GM12874 (cell line): ENCODE results near the gene BMPR1B.

Experiments
- CTCF ChIP-seq: IDR thresholded peaks from 2 replicates; pipeline ENCODE4 v1.5.1; 2011; ENCODE audit warnings: low read depth, mild to moderate bottlenecking, control low read depth, low read length, moderate library complexity; ENCODE audit not compliant: insufficient read depth

Gene BMPR1B

DNA sequence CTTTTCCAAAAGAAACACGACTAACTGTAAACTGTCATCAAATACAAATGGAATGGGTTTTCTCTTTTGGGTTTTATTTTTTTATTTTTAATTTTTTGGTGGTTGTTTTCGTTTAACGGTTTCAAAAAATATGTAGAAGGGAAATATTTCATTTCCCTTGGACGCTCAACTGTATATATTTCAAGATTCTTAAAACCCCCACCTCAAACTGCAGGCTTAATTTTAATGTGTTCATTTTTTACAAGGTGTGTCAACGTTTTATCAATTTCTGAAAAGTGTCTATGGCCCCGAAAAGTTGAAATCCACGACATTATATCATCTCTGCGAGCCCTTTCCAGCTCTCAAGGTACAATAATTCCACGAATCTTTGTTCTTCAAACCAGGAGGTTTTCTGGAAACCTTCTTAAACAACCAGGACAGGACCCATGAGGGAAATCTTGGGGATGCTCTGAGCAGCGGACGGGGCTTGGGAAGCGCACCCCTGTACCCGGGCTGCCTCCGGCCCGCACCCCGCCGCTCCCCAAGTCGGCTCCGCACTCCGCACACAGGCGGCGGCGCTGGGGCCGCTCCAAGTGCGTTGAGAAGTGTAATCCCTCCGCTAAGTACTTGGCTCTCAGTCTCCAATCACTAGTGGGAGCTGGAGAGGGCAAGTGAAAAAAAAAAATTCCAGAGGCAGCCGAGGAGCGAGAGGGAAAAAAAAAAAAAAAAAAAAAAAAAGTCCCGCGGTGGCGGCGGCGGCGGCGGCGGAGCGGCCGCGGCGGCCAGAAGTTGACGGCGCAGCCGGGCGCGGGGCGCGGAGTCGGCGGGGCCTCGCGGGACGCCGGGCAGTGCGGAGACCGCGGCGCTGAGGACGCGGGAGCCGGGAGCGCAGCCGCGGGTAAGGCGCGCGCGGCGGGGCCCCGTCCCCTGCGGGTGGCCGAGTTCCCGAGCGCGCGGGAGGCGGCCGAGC lies at the start of gene BMPR1B:
Gene BMPR1B, plus strand, starts transcription at position 764 of the 949 bp plus-strand sequence. CDS start 346,470 bp downstream, outside the sequence.
- TF ChIP-seq CTCF = no peak

DNA sequence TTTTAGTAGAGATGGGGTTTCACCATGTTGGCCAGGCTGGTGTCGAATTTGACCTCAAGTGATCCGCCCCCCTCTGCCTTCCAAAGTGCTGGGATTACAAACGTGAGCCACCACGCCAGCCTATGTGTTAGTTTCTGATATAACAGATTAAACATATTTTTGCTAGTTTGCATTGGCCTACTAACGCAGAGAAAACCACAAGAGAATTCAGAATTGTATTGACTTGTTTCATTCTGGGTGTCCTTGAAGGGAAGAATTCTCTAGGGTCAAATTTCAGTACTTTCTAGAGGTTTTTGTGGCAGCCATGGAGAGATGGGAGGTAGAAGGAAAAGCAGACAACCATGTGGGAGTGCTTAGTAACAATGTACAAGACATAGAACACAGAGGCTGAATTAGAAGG lies 46.1 kb upstream of the BMPR1B start:
- TF ChIP-seq CTCF = no peak

GRCh38 chr4:94714365-94715160 lies 43.2 kb upstream of the BMPR1B start:
- TF ChIP-seq CTCF = no peak

GRCh38 chr4:94715726-94716125 lies 42.0 kb upstream of the BMPR1B start:
- no peak for TF ChIP-seq CTCF

- no peak for TF ChIP-seq CTCF
Measured at GRCh38 chr4:94721310-94721709, 36.4 kb upstream of the BMPR1B start.

GRCh38 chr4:94722270-94722669 lies 35.5 kb upstream of the BMPR1B start:
- no peak for TF ChIP-seq CTCF

- no peak for TF ChIP-seq CTCF
Measured at GRCh38 chr4:94722748-94723147, 35.0 kb upstream of the BMPR1B start.
